ENCODE data around the gene ITPR2. TPM values are rescaled to one million over a fixed set of nuclear protein-coding genes. Genes with fewer than 3 reads are reported as not detected.
"Not testable (repeated sequence)": the region's sequence is repeated elsewhere in the genome, so short reads cannot be mapped to it uniquely, and the experiment has no call there.

Gene ITPR2
- total RNA-seq, 2 experiments from 2014 or later = 23.7 to 25.0 TPM

DNA sequence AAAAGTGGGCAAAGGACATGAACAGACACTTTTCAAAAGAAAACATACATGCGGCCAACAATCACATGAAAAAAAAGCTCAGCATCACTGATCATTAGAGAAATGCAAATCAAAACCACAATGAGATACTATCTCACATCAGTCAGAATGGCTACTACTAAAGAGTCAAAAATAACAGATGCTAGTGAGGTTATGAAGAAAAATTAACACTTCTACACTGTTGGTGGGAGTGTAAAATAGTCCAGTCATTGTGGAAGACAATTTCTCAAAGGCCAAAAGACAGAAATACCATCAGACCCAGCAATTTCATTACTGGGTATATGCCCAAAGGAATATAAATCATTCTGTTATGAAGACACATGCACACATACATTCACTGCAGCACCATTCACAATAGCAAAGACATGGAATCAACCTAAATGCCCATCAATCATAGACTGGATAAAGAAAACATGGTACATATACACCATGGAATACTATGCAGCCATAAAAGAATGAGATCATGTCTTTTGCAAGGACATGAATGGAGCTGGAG is 103.8 kb downstream of the ITPR2 start:
- H3K9me3 Mint-ChIP-seq, H3K36me3 Mint-ChIP-seq, DNase-seq, H3K4me3 Mint-ChIP-seq, H3K27ac Mint-ChIP-seq, H3K27me3 Mint-ChIP-seq: not testable (repeated sequence)
- peaks cover 42% of the 10 kb centered on the region for H3K4me1 Mint-ChIP-seq (ENCODE audit: low read depth)
- intact Hi-C loops (cut with micrococcal nuclease) = loop anchor here (2.0 kb wide), 1 partner anchor 20 kb away; no protein-coding TSS in a partner anchor
- ChIA-PET CTCF (interaction anchor here (1.9 kb wide), 1 partner anchor 156 kb away, joined by 7 read pairs; no protein-coding TSS in a partner anchor), POLR2A (interaction anchor here (0.6 kb wide), 1 partner anchor 49 kb away, joined by 3 read pairs; no protein-coding TSS in a partner anchor)

DNA sequence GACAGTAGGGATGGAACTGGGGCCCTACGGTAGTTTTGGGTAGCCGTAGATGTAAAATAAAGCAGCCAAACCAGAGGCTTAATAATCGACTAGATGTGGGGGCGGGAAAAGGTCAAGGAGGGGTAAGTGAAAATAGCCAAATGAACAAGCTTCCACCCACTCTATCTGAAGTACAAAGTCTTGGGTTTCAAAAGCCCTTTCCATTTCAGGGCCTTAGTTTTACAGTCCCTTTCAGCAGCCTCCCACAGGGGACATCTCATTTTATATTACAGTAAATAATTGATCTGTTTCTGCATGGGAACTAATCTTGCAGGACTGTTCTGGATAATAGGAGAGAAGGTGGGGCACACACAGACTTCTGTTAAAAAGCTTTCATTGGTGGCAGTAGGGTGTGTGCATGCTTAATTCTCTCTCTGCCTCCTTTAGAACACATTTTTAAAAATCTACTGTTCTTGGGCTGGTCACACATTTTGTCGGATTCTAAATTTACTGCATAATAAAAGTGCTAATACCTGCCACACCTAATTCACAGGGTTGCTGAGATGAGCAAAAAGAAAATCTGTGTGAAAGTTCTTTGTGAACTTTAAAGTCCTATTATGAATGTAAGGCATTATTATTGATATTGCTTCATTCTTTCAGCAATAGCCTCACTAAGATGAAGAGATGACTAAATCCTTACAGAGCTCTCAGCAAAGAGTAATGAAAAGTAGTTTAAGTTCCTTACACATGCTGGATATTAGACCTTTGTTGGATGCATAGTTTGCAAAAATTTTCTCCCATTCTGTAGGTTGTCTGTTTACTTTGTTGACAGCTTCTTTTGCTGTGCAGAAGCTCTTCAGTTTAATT is 104.6 kb downstream of the ITPR2 start:
- ChIA-PET CTCF (interaction anchor here (1.9 kb wide), 1 partner anchor 157 kb away, joined by 7 read pairs; no protein-coding TSS in a partner anchor), POLR2A (no interaction called here)
- H3K4me3 Mint-ChIP-seq = no peak overlapping the region
- H3K9me3 Mint-ChIP-seq = no peaks in the 10 kb centered on the region
- peaks cover 42% of the 10 kb centered on the region for H3K4me1 Mint-ChIP-seq (ENCODE audit: low read depth)
- DNase-seq = peak; percentile 16
- no peak overlapping the region for H3K27ac Mint-ChIP-seq
- peaks cover 8% of the 10 kb centered on the region for H3K36me3 Mint-ChIP-seq
- intact Hi-C loops (cut with micrococcal nuclease) = loop anchor here (2.0 kb wide), 1 partner anchor 20 kb away; no protein-coding TSS in a partner anchor
- H3K27me3 Mint-ChIP-seq = no peaks in the 10 kb centered on the region

DNA sequence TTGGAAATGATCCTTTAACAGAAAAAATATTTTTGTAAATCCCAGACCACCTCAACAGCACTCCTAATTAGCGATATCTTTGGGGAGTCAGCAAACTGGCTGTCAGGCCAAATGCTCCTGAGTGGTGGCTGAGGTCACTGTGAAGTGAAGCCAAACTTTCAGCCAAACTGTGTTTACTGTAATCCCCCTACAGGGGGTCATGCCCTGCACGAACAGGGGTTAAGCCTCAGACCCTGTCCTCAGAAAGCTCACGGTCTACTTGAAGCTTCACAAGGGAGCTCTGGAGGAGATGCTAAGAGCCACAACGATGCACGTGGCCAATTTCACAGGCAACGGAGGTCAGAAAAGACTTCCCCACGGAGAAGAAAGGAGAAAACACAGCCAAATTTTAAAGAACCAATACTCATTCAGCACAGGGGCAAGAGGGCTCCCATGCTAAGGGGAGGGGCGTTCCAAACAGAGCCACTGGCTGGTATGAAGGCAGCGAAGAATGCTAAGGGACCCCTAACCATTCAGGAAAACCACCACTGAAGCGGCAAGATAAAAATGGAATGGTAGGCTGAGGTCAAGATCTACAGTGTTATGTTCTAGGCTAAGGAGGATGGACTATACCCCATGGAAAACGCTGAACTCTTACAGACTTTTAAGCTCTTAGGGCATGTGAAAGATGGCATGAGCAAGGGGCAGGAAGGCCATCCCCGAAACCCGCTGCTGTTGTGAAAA is 105.4 kb downstream of the ITPR2 start:
- H3K4me3 Mint-ChIP-seq = no peak overlapping the region
- peaks cover 8% of the 10 kb centered on the region for H3K36me3 Mint-ChIP-seq
- H3K9me3 Mint-ChIP-seq = no peaks in the 10 kb centered on the region
- ChIA-PET CTCF (interaction anchor here (1.9 kb wide), 1 partner anchor 157 kb away, joined by 7 read pairs; no protein-coding TSS in a partner anchor), POLR2A (no interaction called here)
- H3K4me1 Mint-ChIP-seq (ENCODE audit: low read depth) = peaks cover 37% of the 10 kb centered on the region
- H3K27me3 Mint-ChIP-seq = no peaks in the 10 kb centered on the region
- intact Hi-C loops (cut with micrococcal nuclease) = loop anchor here (2.0 kb wide), 1 partner anchor 21 kb away; no protein-coding TSS in a partner anchor
- no peak overlapping the region for H3K27ac Mint-ChIP-seq
- no peak for DNase-seq

- Mint-ChIP-seq H3K36me3 (peaks cover 11% of the 10 kb centered on the region), H3K9me3 (no peaks in the 10 kb centered on the region), H3K4me3 (no peak overlapping the region), H3K27me3 (no peaks in the 10 kb centered on the region), H3K4me1 (ENCODE audit: low read depth) (peaks cover 33% of the 10 kb centered on the region), H3K27ac (no peak overlapping the region)
- ChIA-PET CTCF (interaction anchor here (1.9 kb wide), 1 partner anchor 158 kb away, joined by 7 read pairs; no protein-coding TSS in a partner anchor), POLR2A (no interaction called here)
- intact Hi-C loops (cut with micrococcal nuclease) = no loop called here
- no peak for DNase-seq
These were observed 106.0 kb downstream of the ITPR2 start for GRCh38 chr12:26726956-26727355.

- H3K27ac Mint-ChIP-seq = no peak overlapping the region
- POLR2A ChIA-PET = no interaction called here
- no peak for DNase-seq
- H3K9me3 Mint-ChIP-seq = no peaks in the 10 kb centered on the region
- H3K4me1 Mint-ChIP-seq (ENCODE audit: low read depth) = peaks cover 30% of the 10 kb centered on the region
- H3K27me3 Mint-ChIP-seq = no peaks in the 10 kb centered on the region
- no peak overlapping the region for H3K4me3 Mint-ChIP-seq
- intact Hi-C loops (cut with micrococcal nuclease) = no loop called here
- CTCF ChIA-PET = no interaction called here
- H3K36me3 Mint-ChIP-seq = peaks cover 11% of the 10 kb centered on the region
These were observed 107.6 kb downstream of the ITPR2 start for GRCh38 chr12:26725276-26725916.

- no peaks in the 10 kb centered on the region for H3K27me3 Mint-ChIP-seq
- H3K27ac Mint-ChIP-seq = no peak overlapping the region
- peaks cover 11% of the 10 kb centered on the region for H3K36me3 Mint-ChIP-seq
- no peak overlapping the region for H3K4me3 Mint-ChIP-seq
- H3K4me1 Mint-ChIP-seq (ENCODE audit: low read depth) = peaks cover 19% of the 10 kb centered on the region
- intact Hi-C loops (cut with micrococcal nuclease) = no loop called here
- CTCF ChIA-PET = no interaction called here
- H3K9me3 Mint-ChIP-seq = no peaks in the 10 kb centered on the region
- POLR2A ChIA-PET = no interaction called here
- no peak for DNase-seq
These were observed 108.7 kb downstream of the ITPR2 start for GRCh38 chr12:26724309-26724702.

DNA sequence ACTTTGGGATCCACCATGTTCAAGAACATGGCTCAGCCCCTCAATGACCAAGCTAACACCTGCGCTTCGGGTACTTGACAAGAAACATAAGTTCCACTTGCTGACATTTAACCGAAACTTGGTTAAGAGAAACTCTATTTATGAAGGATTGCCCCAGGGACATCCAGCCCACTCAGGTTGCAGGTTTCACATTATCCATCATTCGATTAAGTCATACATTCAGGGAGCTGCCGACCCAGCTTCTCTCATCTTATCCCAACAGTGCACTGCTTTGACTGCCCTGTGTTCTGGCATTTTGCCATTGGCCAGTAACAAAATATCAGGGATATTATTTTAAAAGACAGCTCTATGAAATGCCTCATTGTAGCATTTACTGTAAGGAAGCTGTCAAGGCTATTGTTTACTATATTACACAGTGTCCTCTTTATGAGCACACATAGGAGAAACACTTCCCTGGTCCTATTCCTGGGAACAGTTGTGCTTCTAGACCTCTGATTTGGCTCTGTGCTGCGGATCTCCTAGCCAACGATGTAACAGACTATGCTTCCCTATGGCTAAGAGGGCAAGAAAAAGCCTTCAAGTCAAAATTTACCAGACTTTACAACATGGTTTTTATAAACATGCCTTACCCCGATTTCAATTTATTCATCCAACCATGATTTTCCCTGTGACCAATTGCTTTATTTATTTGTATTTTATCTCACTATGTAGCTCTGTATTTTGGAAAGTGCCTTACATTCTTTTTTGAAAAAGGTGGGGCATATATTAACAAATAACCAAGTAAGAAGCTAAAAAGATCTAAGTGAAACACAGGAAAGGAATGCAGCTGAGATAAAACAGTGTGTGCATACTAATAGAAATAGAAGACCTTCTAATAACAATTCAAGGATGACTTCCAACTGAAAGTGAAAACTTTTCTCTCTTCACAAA is 109.3 kb downstream of the ITPR2 start:
- H3K27ac Mint-ChIP-seq = no peak overlapping the region
- ChIA-PET POLR2A (no interaction called here), CTCF (no interaction called here)
- no peaks in the 10 kb centered on the region for H3K9me3 Mint-ChIP-seq
- no peak overlapping the region for H3K4me3 Mint-ChIP-seq
- H3K27me3 Mint-ChIP-seq = no peaks in the 10 kb centered on the region
- intact Hi-C loops (cut with micrococcal nuclease) = no loop called here
- peaks cover 12% of the 10 kb centered on the region for H3K4me1 Mint-ChIP-seq (ENCODE audit: low read depth)
- peaks cover 11% of the 10 kb centered on the region for H3K36me3 Mint-ChIP-seq
- no peak for DNase-seq

DNA sequence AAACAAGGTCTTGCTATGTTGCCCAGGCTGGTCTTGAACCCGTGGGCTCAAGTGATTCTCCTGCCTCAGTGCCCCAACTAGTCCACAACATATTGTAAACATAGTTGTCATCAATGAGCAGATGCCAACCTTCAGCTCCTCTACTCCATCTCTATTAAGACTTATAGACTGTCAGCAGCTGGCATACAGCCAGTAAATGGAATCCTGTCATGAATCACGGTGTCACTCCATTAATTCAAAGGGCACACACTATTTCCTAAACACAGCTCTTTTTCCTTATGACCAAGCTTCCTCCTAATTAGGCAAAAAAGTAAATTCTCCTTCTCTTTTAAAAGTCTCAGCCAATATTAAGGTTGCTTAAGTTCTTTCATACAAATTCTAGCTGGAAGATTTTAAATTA is 111.2 kb downstream of the ITPR2 start:
- ChIA-PET CTCF (interaction anchor here (1.3 kb wide), 1 partner anchor 20 kb away, joined by 4 read pairs; no protein-coding TSS in a partner anchor), POLR2A (no interaction called here)
- H3K27me3 Mint-ChIP-seq = no peaks in the 10 kb centered on the region
- DNase-seq = no peak
- intact Hi-C loops (cut with micrococcal nuclease) = no loop called here
- no peaks in the 10 kb centered on the region for H3K9me3 Mint-ChIP-seq
- no peaks in the 10 kb centered on the region for H3K4me1 Mint-ChIP-seq (ENCODE audit: low read depth)
- no peak overlapping the region for H3K4me3 Mint-ChIP-seq
- H3K27ac Mint-ChIP-seq = no peak overlapping the region
- H3K36me3 Mint-ChIP-seq = peaks cover 16% of the 10 kb centered on the region

GRCh38 chr12:26719852-26720251 is 113.1 kb downstream of the ITPR2 start:
- intact Hi-C loops (cut with micrococcal nuclease) = no loop called here
- no peak for DNase-seq
- H3K4me3 Mint-ChIP-seq = no peak overlapping the region
- ChIA-PET CTCF (interaction anchor here (1.3 kb wide), 1 partner anchor 18 kb away, joined by 5 read pairs; no protein-coding TSS in a partner anchor), POLR2A (no interaction called here)
- H3K27ac Mint-ChIP-seq = no peak overlapping the region
- peaks cover 16% of the 10 kb centered on the region for H3K36me3 Mint-ChIP-seq
- H3K4me1 Mint-ChIP-seq (ENCODE audit: low read depth) = no peaks in the 10 kb centered on the region
- H3K27me3 Mint-ChIP-seq = no peaks in the 10 kb centered on the region
- no peaks in the 10 kb centered on the region for H3K9me3 Mint-ChIP-seq

DNA sequence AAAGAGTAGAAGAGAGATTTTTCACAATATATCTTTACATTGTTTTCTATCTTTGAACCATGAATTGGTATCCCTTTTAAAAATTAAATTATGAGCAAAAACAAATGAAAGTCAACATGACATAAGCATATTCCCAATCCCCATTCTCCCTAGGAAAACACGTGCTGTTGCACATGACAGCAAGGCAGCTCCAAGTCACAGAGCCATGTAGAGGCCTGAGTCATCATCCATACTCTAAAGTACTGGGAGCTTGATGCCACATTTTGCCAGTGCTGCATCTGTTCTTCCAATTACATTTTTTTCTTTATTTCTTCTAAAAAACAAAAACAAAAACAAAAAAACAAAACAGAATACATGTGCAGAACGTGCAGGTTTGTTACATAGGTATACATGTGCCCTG is 115.2 kb downstream of the ITPR2 start:
- intact Hi-C loops (cut with micrococcal nuclease) = no loop called here
- Mint-ChIP-seq H3K4me3 (no peak overlapping the region), H3K27me3 (no peaks in the 10 kb centered on the region), H3K4me1 (ENCODE audit: low read depth) (no peaks in the 10 kb centered on the region), H3K27ac (no peak overlapping the region), H3K36me3 (peaks cover 19% of the 10 kb centered on the region), H3K9me3 (no peaks in the 10 kb centered on the region)
- POLR2A ChIA-PET = no interaction called here
- DNase-seq = no peak
- CTCF ChIA-PET = no interaction called here

- no peak overlapping the region for H3K27ac Mint-ChIP-seq
- H3K9me3 Mint-ChIP-seq = no peaks in the 10 kb centered on the region
- CTCF ChIA-PET = interaction anchor here (1.3 kb wide), 1 partner anchor 63 kb away, joined by 4 read pairs; no protein-coding TSS in a partner anchor
- no peaks in the 10 kb centered on the region for H3K27me3 Mint-ChIP-seq
- intact Hi-C loops (cut with micrococcal nuclease) = no loop called here
- H3K36me3 Mint-ChIP-seq = peaks cover 17% of the 10 kb centered on the region
- H3K4me1 Mint-ChIP-seq (ENCODE audit: low read depth) = no peaks in the 10 kb centered on the region
- no peak for DNase-seq
- POLR2A ChIA-PET = no interaction called here
- no peak overlapping the region for H3K4me3 Mint-ChIP-seq
These were observed 117.8 kb downstream of the ITPR2 start for GRCh38 chr12:26715232-26715631.
